T-helper 9 cell (primary cell): ENCODE data around the gene SRXN1.

Experiments
- DNase-seq: peaks from one replicate; pipeline ENCODE4 v3.0.0-alpha.2; 2020

The SRXN1 gene

DNA sequence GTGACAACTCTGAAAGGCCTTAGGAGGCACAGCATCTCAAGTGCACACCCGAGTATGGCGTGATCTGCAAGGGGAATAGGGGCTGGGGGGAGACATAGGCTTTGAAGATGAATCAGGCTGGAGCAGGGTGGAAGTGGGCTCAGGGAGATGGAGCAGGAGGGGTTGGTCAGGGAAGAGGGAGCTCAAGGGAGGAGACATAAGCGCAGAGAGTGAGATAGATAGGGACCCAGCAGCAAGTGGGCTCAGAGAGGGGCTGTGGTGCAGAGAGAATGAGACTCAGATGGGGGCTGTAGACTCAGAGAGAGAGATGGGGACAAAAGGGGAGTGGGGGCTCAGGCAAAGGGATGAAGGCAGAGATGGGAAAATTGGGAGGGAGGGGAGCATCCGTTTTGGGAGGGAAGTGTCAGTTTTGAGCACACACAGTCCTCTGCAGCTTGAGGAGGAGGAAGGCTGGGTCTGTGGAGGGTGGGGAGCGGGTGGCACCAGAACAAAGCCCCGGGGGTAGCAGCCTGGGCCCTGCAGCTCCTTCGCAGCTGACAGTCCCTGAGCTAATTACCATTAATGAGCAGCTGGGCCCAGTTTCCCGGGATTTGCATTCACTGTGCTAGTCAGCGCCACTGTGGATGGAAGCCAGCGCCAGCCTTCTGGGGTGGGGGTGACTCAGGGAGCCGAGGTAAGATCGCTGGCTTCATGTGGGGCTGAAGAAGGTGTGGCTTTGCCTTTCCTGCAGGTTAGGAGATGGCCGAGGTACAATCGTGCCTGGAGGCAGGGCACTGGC lies 18.7 kb downstream of the SRXN1 start:
- DNase-seq = no peak

DNA sequence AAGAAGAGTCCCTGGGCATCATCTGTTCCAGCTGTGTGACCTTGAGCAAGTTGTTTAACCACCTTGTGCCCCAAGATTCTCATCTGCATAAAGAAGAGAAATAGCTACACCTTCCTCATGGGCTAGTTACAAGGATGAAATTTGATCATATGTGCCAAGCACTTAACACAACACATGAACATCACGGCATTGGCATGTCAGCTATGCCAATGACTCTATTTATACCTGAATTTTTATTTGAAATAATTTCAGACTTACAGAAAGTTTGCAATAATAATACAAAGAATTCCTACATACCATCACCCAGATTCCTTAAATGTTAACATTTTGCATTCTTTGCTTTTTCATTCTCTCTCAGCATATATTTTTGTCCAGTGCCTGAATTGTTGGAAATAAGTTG lies 21.9 kb downstream of the SRXN1 start:
- no peak for DNase-seq

DNA sequence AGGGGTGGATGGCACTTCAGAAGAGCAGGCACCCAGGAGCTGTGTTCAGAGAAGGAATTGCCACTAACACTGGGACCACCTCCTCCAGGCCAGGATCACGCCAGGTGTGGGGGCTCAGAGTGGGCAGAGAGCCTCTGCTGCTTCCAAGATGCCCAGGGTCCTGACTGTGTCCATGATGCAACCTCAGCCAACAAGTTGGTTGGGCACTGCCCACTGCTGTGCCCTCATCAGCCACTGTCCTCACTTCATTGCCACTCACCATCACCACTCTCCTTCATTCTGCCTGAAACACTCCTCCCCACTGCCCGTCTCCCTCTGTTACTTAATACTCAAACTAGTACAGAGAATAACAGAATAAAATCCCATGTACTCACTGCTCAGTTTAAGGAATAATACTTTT lies 26.4 kb downstream of the SRXN1 start:
- DNase-seq = no peak

DNA sequence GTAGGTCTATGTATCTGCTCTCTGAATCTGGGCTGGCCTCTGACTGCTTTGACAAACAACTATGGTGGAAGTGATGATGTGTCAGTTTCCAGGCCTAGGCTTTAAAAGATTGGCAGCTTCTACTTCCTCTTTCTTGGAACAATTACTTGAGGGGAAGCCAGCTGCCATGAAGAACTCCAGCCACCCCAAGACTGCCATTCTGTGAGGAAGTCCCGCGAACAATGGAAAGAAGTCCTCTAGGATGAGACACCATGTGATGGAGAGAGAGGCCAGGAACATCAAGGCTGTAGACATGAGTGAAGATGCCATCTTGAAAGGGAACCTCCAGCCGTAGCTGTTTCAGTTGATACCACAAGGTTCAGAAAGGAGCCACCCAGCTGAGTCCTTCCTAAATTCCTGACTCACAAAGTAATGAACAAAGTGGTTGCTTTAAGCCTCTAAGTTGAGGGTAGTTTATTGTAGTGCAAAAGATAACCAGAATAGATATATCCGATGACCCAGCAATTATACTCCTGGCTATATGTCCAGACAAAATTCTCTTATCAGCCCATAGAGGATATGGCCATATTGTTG lies 27.6 kb downstream of the SRXN1 start:
- DNase-seq = no peak

DNA sequence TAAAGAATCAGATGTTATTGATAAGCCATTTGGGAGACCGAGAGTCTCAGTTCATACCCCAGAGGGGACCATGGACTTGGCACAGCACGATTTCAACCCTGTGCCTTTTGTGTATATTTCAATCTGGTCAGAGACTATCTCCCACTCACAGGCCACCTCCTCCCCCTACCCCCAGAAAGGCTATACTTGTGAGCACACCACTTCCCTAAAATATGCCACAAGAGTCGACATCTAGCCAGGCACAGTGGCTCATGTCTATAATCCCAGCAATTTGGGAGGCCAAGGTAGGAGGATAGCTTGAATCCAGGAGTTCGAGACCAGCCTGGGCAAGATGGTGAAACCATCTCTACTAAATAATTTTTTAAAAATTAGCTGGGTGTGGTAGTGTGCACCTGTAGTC lies 29.3 kb downstream of the SRXN1 start:
- DNase-seq = no peak

DNA sequence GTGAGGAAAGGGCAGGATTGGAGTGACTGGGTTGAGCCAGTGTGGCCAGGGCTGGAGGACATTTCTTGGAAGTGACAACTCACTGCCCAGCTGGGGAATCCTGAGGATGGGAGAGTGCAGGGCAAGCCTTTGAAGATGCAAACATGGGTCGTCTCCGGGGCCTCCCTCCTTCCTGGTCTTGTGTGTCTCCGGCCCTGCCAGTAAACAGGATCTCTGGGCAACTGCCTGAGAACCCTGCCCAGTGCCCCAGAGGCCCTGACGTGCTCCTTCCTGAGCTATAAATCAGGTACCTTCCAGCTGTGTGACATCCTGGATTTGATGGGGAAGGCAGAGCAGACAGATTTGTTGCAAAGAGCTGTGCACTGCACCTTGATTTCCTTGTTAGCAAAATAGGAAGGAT lies 30.0 kb downstream of the SRXN1 start:
- no peak for DNase-seq

DNA sequence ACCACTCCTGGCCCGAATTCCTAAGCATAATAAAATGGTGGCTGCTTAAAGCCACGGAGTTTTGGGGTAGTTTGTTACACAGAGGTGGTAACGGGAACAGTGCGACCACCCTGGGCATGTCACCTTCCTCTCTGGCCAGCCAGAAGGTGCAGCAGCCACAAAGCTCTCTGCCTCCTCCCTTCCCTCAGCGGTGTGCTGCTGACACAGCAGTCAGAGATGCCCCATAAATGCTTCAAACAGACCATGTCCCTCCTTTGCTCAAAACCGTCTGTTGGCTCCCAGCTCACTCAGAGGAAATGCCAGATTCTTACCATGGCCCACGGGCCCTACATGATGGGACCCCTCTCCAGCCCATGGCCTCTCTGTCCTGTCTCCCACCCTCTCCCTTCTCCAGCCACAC lies 30.8 kb downstream of the SRXN1 start:
- no peak for DNase-seq

DNA sequence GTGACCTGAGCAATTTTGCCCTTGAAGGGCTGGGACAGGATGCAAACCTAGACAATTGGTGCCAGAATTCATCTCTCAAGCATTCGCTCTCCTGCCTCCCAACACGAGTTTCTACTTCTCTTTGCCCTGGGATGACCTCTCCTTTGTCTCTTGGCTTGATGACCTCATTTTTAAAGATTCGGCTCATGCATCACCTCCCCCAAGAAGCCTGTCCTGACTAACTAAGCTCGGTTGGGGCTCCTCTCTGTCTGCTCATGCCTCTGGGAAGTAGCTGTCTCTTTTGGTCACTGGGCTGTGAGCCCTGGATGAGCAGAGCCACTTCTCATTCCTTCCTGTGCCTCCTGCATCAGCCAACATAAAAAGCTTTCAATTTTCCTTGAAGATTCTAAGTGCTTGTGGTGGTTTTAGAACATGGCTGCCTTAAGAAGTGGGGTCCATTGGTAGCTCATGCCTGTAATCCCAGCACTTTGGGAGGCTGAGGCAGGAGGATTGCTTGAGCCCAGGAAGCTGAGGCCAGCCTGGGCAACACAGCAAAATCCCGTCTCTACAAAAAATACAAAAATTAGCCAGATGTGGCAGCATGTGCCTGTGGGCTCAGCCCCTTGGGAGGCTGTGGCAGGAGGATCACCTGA lies 31.8 kb downstream of the SRXN1 start:
- no peak for DNase-seq

DNA sequence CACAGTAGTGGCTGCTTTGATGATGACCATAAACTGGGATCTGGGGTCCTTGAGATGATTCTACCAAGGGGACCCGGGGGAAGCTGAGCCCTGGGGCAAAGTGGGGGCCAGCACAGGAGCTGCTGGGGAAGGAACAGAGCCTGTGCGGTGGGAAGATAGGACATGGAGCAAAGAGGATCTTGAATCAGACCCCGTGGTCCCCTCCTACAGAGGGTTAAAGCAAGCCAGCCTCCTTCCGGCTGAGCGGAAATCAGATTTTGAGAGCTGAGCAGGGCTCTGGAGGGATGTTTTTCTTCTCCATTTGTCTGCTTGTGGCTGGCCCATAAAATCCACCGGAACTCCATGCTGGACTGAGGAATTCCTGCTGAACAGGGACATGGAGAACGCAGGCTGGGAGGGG lies 32.8 kb downstream of the SRXN1 start:
- no peak for DNase-seq

DNA sequence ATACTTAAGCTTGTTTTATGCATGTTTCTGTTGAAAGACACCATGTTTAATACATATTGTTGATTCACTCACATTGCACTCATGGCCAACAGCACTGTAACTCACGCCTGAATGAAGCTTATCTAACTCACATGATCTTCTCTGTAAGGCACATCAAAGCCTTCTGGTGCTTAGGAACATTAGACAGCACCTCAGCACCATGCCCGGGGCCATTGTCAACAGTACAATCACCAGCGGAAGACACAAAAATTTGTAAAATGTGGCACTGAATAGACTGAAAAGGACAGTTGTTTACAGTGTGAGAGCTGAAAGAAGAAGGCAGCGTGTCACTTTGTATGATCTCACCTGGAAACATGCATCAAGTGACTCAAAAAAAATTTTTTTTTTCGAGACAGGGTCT lies 34.0 kb downstream of the SRXN1 start:
- DNase-seq = no peak

DNA sequence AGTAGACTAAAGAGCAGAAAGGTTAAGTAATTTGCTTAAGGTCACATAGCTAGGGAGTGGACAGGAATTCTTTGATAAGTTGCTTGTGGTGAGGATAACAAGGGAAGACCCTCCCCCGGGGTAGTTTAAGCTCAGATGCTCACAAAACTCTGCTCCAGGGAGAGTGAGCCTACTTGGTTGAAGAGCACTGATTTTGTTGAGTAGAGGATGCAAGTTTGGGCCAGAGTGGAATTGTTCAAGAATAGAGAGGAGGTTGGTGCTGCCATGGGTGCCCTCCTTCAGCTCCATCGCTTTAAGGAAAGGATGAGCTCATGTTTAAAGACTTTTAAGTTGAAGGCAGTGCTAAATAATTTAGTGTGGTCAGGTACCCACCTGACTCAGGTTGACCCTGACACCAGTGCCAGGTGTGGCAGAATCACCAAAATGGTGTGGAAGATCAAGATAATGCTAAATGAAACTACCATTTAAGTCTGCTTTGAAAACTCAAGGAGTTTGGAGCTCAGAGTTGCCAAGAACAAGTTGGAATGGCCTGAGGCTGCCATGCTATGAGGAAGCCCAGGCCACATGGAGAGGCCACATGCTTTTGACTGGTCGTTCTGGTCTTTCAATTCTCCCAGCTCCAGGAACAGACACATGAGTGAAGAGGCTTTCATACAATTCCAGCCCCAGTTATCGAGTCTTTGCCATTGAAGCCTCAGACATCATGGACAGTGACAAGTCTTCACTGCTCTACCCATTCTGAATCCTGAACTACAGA lies 34.9 kb downstream of the SRXN1 start:
- DNase-seq = no peak

DNA sequence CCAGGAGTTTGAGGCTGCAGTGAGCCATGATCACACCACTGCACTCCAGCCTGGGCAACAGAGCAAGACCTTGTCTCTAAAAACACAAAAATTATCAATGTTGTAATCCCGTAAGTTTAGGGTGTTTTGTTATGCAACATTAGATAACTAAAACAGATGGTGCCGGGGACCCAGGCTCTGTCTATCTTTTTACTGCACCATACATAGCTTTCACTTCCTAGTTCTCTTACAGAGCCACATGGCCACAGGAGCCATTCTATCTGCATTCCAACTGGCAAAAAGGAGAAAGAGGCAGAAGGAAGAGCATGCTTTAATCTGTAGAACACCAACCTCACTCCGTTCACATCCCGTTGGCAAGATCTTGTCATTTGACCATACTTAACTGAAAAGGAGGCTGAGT lies 37.5 kb downstream of the SRXN1 start:
- DNase-seq = no peak

DNA sequence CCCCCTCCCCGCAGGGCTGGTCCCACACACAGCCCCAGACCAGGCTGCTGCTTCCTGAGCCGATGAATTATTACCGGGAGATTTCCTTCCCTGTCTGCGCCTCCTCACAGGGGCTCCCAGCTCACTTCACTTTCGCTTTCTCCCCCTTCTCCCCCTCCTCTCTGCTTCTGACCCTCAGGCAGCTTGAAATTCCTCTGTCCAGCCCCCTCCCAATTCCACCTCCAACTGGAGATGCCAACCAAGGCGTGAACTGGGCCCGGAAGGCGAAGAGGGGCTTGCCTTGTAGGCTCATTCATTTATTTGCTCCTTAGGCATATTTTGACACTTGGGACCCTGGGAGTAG lies 41.2 kb downstream of the SRXN1 start:
- no peak for DNase-seq

DNA sequence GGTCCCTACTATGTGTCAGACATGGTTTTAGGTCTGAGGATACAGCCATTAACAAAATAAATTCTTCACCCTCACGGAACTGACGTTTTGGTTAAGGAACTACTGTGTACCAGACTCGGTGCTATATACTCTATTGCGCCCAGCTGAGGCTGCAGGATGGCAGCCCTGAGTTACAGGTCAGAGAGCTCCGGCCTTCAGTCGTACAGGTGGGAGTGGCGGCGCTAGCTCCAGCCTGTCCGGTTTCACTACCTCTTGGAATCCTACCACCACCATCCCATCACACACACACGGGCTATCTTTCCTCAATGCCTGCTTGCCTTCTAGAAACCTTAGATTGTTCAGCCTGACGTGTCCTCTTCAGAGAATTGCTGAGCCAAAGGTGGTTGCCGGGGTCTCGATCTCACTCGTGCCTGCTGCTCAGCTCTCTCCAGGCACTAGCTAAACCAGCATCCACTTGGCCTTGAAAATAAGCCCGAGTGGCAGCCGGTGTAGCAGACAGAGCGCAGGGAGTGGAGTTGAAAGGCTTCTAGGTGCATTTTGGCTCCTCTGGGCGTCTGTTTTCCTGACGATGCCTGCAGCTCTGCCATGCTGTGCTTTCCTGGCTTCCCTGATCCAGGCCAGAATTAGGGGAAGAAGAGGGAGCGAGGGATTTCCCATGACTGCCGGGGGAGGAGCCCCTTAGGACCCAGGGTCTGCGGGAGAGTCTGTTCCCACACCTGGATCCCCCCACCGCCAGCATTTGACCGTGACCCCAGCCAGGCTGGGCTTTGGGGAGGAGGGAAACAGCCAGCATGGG lies 41.8 kb downstream of the SRXN1 start:
- no peak for DNase-seq

DNA sequence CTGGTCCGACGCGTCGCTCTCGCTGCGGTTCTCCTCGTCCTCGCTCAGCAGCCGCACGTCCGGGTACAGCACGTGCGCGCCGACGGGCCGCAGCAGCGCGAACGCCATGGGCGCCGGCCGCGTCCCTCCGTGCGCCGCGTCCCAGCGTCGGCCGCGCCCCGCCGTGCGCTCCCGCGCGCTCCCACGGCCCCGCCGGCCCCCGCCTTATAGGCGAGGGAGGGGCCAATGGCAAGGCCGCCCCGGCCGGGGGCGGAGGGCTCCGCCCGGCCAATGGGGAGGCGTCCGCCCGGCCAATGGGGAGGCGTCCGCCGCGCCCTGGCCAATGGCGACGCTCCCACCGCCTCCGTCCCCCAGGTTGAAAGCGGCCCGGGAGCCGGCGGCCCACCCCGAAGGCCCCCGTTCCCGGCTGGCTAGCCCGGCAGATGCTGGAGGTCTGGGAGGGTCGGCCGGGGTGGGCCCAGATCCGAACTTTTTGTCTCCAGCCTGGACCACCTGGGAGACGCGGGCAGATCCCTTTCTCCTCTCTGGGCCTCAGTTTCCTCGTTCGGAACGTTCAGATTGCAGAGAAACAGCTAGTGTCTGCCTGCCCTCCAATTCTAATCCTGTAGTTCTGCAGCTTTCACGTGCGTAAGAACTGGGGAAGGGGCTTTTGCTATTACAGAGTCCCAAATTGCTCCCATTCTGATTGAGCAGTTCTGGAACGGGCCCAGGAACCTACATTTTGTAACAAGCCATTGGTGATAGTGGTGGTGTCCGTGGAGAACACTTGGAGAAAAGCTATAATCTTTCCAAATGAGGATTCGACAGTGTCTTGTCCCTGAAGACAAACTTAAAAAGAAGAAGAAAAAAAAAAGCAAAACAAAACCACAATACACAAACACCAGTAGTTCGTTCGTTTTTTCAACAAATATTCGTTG lies 42.6 kb downstream of the SRXN1 start, which contains the start of gene TCF15:
Gene TCF15 (minus strand): TSS at position 180 of the 917 bp plus-strand sequence. CDS start 72 bp downstream, at position 108.
- no peak for DNase-seq

DNA sequence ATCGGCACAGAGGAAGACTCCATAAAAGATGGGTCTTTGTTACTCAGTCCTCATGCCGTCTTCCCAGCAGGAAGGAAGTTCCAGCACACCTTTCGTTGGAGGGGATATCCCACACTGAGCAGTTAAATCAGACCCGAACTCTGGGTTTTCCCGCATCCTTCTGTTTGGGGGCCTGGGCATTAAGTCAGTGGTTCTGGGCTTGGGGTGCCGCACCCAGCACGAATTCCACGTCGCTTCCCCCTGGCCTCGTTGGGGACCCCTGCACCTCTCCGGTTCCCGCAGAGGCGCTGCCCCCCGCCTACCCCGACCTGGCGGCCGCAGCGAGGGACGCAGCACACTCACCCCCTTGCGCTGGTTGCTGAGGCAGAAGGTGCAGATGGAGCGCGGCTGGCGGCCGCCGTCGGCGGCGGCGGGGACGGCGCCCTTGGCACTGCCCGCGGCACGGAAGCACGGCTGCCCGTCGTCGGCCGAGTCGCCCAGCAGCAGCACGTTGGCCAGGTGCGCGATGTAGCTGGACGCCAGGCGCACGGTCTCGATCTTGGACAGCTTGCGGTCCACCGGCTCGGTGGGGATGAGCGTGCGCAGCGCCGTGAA lies 43.5 kb downstream of the SRXN1 start:
- DNase-seq = no peak

DNA sequence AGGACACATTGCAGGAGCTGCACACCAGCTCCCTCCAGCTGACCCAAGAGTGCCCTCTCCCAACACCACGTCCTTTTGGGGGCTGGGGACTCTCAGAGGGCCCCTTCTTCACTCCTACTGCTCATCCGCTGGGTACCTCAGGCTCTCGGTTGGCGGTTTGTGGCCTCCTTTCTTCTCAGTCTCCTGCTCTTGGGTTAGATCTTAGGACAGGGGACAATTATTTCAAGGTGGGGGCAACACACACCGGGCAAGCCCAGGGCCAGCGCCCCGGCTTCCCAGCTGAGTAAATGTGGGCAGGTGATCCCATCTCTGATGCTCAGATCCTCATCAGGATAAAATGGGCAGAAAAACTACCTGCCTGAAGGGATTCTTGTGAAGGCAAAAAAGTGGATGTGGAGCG lies 44.0 kb downstream of the SRXN1 start:
- DNase-seq = no peak

DNA sequence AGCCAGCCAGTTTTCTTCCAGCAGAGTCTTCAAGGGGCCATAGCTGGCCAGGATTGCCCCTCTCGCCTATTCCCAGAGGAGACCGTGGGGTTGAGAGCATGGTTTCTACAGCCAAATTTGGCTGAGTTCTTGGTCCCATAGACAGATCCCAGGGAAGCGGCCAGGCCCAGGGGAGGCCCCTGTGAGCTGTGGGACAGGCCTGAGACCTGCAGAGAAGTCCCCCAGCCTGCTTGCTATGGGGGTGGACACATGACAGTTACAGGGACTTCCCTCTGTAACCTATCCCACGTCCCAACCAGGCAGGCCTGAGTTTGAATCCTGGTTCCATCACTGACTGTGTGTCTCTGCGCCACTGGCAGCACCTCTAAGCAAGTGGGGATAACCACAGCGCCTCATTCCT lies 45.5 kb downstream of the SRXN1 start:
- no peak for DNase-seq

DNA sequence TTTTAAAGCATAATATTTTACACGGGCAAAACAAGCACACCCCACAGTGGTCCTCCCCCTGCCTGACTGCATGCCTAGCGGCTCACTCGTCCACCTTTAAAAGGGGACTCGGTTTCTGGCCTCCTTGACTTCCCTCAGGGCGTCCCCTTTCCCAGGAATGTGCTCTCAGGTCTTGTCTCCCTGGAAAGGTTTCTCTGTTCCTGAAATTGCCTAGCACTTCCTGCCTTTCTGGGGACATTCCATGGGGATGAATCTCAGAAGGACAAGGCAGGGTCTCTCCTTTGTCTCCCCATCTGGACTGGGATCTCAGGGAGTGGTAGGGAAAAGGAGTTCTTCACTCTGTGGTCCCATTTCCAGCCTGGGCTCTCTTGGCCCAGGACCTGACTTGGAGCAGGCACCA lies 47.8 kb downstream of the SRXN1 start:
- no peak for DNase-seq

DNA sequence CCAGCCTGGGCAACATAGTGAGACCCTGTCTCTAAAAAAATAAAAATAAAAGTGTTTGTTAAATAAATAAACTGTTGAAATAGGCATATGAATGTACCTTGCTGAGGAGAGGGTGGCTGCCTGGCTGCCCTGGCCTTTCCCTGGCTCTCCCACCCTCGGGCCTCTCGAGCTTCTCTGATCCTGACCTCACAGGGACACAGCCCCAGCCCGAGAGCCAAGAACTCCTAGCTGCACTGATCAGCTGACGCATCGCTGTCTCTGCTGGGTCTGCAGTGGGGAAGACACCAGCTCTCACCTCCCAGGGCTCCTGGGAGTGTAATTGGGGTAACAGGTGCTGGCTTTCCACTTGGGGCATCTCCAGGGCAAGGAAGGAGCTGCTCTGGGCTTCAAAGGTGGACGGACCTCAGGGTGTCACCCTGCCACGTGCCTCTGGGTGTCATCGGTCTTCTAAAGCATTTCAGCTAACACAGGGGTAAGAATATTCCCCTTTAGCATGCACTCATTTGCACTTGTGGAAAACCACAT lies 49.8 kb downstream of the SRXN1 start:
- DNase-seq = no peak
